BJ (cell line): Measurements from ENCODE around the gene SLK. TPM values are rescaled to one million over a fixed set of nuclear protein-coding genes. Genes with fewer than 3 reads are reported as not detected.

Experiments used
- CTCF ChIA-PET: fragments of 350-600 bp; formaldehyde crosslinking; extraction: SDS; loops from one replicate; lab custom pipeline; 2021; ENCODE audit warnings: antibody characterized with exemption, inconsistent platforms; lab: Yijun Ruan, JAX
- POLR2A ChIA-PET: fragments of 300-600 bp; sonication (Branson Sonifier 250); formaldehyde crosslinking; extraction: SDS; loops from one replicate; lab custom pipeline; 2021; ENCODE audit warnings: antibody characterized with exemption; lab: Charles Lee
- DNase-seq: peaks from one replicate; pipeline ENCODE4 v3.0.0-alpha.2; 2011; ENCODE audit warnings: low read depth
- H3K27me3 ChIP-seq: 2 replicates; pipeline ENCODE4 v1.6.0; 2011; ENCODE audit warnings: low read length; ENCODE audit not compliant: control insufficient read depth, insufficient read depth
- H3K36me3 ChIP-seq: 2 replicates; pipeline ENCODE4 v1.5.1; 2011; ENCODE audit warnings: low read length; ENCODE audit not compliant: control insufficient read depth, insufficient read depth
- H3K4me3 ChIP-seq: 2 replicates; pipeline ENCODE4 v1.5.1; 2011; ENCODE audit warnings: low read depth, mild to moderate bottlenecking, control low read depth, low read length
- CTCF ChIP-seq: IDR thresholded peaks from 2 replicates; pipeline ENCODE4 v1.5.1; 2011; ENCODE audit warnings: low read depth, mild to moderate bottlenecking, control low read depth, inconsistent platforms, low read length, moderate library complexity; ENCODE audit not compliant: insufficient read depth
- polyA minus RNA-seq: library from RNA; depleted of rRNA, polyadenylated mRNA; stranded (reverse); fragments of >200 nt; gene quantifications from 2 replicates; pipeline ENCODE4 v1.2.3, GENCODE V29; 2011; rRNA and poly(A)+ RNA removed
- polyA plus RNA-seq: library from polyadenylated mRNA; depleted of rRNA; stranded (reverse); fragments of >200 nt; gene quantifications from 2 replicates; pipeline ENCODE4 v1.2.3, GENCODE V29; 2011; rRNA removed

SLK gene
- 3.5 and 9.8 TPM in 2 replicates for polyA plus RNA-seq
- polyA minus RNA-seq = 4.9 and 7.0 TPM in 2 replicates

- no peaks in the 10 kb centered on the region for H3K27me3 ChIP-seq
- H3K4me3 ChIP-seq = peak within 1 kb of the TSS; percentile 60
- TF ChIP-seq CTCF = no peak
- CTCF ChIA-PET = interaction anchor here (1.2 kb wide), 1 partner anchor 23 kb away, joined by 4 read pairs; no protein-coding TSS in a partner anchor
- no peak for DNase-seq
- no peaks in the 10 kb centered on the region for H3K36me3 ChIP-seq
- POLR2A ChIA-PET = no interaction called here
Observed at GRCh38 chr10:103966671-103967447, at the start of gene SLK. TSS of gene SLK (plus strand) at chr10:103967140. CDS start at chr10:103967746, 606 bp downstream.

GRCh38 chr10:103917302-103918052 lies 49.5 kb upstream of the SLK start:
- no peaks in the 10 kb centered on the region for H3K27me3 ChIP-seq
- CTCF ChIA-PET = no interaction called here
- TF ChIP-seq CTCF = no peak
- no peaks in the 10 kb centered on the region for H3K36me3 ChIP-seq
- peak overlapping the region; percentile 75 for H3K4me3 ChIP-seq
- POLR2A ChIA-PET = interaction anchor here (0.7 kb wide), 1 partner anchor 153 kb away, joined by 3 read pairs; no protein-coding TSS in a partner anchor
- DNase-seq = no peak

GRCh38 chr10:103918053-103918846 lies 48.7 kb upstream of the SLK start, which contains the start of gene STN1:
TSS of gene STN1 (minus strand) at chr10:103918184. CDS start at chr10:103917594, 590 bp downstream.
- ChIA-PET CTCF (no interaction called here), POLR2A (interaction anchor here (0.7 kb wide), 1 partner anchor 152 kb away, joined by 3 read pairs; no protein-coding TSS in a partner anchor)
- no peaks in the 10 kb centered on the region for H3K36me3 ChIP-seq
- TF ChIP-seq CTCF = peak; percentile 24; the same call in 1 of the 2 replicates
- no peaks in the 10 kb centered on the region for H3K27me3 ChIP-seq
- H3K4me3 ChIP-seq = peak within 1 kb of the TSS; percentile 75
- peak; percentile 68 for DNase-seq

GRCh38 chr10:103919648-103920025 lies 47.3 kb upstream of the SLK start:
- Histone ChIP-seq H3K36me3 (no peaks in the 10 kb centered on the region), H3K4me3 (no peak overlapping the region), H3K27me3 (no peaks in the 10 kb centered on the region)
- ChIA-PET CTCF (no interaction called here), POLR2A (no interaction called here)
- DNase-seq = no peak
- no peak for TF ChIP-seq CTCF
